ENCODE results near the gene COL6A2. TPM values are rescaled to one million over a fixed set of nuclear protein-coding genes. Genes with fewer than 3 reads are reported as not detected.

The COL6A2 gene
- total RNA-seq, 1 experiment from 2014 or later: 129 TPM

DNA sequence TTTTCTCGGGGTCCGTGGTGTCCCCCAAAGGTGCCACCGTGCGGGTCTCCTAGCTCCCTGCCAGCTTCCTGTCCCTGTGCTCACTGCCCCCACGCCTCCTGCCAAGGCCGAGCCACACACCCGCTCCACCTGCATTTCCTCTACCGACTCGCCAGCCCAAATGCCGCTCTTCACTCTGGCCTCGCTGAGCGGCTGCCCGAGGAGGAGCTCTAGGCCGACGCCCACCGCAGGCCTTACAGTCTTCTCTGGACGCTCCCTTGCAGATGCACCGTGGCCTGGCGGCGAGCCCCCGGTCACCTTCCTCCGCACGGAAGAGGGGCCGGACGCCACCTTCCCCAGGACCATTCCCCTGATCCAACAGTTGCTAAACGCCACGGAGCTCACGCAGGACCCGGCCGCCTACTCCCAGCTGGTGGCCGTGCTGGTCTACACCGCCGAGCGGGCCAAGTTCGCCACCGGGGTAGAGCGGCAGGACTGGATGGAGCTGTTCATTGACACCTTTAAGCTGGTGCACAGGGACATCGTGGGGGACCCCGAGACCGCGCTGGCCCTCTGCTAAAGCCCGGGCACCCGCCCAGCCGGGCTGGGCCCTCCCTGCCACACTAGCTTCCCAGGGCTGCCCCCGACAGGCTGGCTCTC is 31.1 kb downstream of the COL6A2 start:
- no peak overlapping the region for H2BK15ac ChIP-seq (ENCODE audit: low read depth, low read length)
- H2BK20ac ChIP-seq (ENCODE audit: low read depth, low read length, poor library complexity, severe bottlenecking): no peak overlapping the region
- H3K9me3 ChIP-seq (ENCODE audit: control insufficient read depth, low read depth, low read length): no peaks in the 10 kb centered on the region
- no peaks in the 10 kb centered on the region for H3K27me3 ChIP-seq (ENCODE audit: insufficient read depth, low read length)
- H3K4ac ChIP-seq (ENCODE audit: low read depth, low read length): no peak overlapping the region
- Mint-ChIP-seq H3K4me3 (no peak overlapping the region), H3K27me3 (ENCODE audit: low read depth) (no peaks in the 10 kb centered on the region; the same call in 1 of the 2 replicates), H3K36me3 (ENCODE audit: insufficient read depth in 1 of 3, low read depth in 3 of 3) (peaks cover 3 to 23% (median 12%) of the 10 kb centered on the region in 3 experiments; a peak in 6 of 7 replicates), H3K27ac (peak overlapping the region in 2 of 3 experiments; percentile 78 to 82; a peak in 4 of 7 replicates), H3K9me3 (no peaks in the 10 kb centered on the region; a peak in 1 of 5 replicates), H3K4me1 (peaks cover 0 to 15% of the 10 kb centered on the region in 2 experiments; a peak in 2 of 4 replicates)
- H3K79me1 ChIP-seq (ENCODE audit: insufficient read depth, low read depth, low read length, poor library complexity, severe bottlenecking): no peaks in the 10 kb centered on the region
- no peak overlapping the region for H4K5ac ChIP-seq (ENCODE audit: insufficient read length, low read depth, low read length)
- H3K79me2 ChIP-seq (ENCODE audit: insufficient read depth, low read length): no peaks in the 10 kb centered on the region
- no peaks in the 10 kb centered on the region for H3K23me2 ChIP-seq (ENCODE audit: insufficient read length, low read depth, low read length, poor library complexity, severe bottlenecking)
- TF ChIP-seq CTCF (conservative IDR thresholded peaks at IDR 0.05): no peak
- H2AK5ac ChIP-seq (ENCODE audit: insufficient read length, low read length): no peak overlapping the region
- H3K23ac ChIP-seq (ENCODE audit: insufficient read length, low read depth, low read length): no peak overlapping the region
- no peak overlapping the region for H2AFZ ChIP-seq (ENCODE audit: low read length)
- H3K9ac ChIP-seq (ENCODE audit: extremely low read depth, insufficient read length, low read length): no peak overlapping the region
- no peak overlapping the region for H3K18ac ChIP-seq (ENCODE audit: insufficient read length, low read depth, low read length)
- H3K14ac ChIP-seq (ENCODE audit: insufficient read depth, low read length): no peak overlapping the region; the same call in 1 of the 2 replicates
- H3K27ac ChIP-seq (ENCODE audit: insufficient read length, low read depth, low read length): no peak overlapping the region
- H2BK12ac ChIP-seq (ENCODE audit: insufficient read length, low read depth, low read length): no peak overlapping the region
- no peak overlapping the region for H2BK120ac ChIP-seq (ENCODE audit: low read depth, low read length, poor library complexity, severe bottlenecking)
- H4K20me1 ChIP-seq (ENCODE audit: control insufficient read depth, insufficient read depth, insufficient read length): no peaks in the 10 kb centered on the region
- no peak overlapping the region for H2BK5ac ChIP-seq (ENCODE audit: insufficient read length, low read length)
- no peak overlapping the region for H3K4me2 ChIP-seq (ENCODE audit: insufficient read depth, insufficient read length, low read length)
- no peak overlapping the region for H3T11ph ChIP-seq (ENCODE audit: low read length)
- H4K8ac ChIP-seq (replicated peaks; ENCODE audit: insufficient read length, low read depth, low read length): no peak overlapping the region
- WGBS (ENCODE audit: extremely low coverage, insufficient read length, low lambda C conversion rate): no CpG with 5 or more reads among the region's 45 CpGs
- no peak for DNase-seq
- H3K56ac ChIP-seq (ENCODE audit: insufficient read length, low read depth, low read length): no peak overlapping the region
- no peaks in the 10 kb centered on the region for H3K4me1 ChIP-seq (ENCODE audit: insufficient read depth, low read length)
- H4K91ac ChIP-seq (ENCODE audit: insufficient read length, low read depth, low read length): no peak overlapping the region

Data from H9 (cell line).